K562 (cell line): ENCODE measurements around the gene RIMBP3C. TPM values are rescaled to one million over a fixed set of nuclear protein-coding genes. Genes with fewer than 3 reads are reported as not detected.

Experiments
- ADNP ChIP-seq: fragments of 200-800 bp; sonication (Bioruptor generic); IDR thresholded peaks from 2 replicates; pipeline ENCODE4 v1.6.1; 2016; ENCODE audit warnings: missing genetic modification characterization, missing compliant biosample characterization
- ATF3 ChIP-seq, 2 experiments: fragments of 450-650 bp in 1 of 2; sonication (generic) in 1 of 2; formaldehyde crosslinking in 1 of 2; IDR thresholded peaks in 1 of 2; conservative IDR thresholded peaks in 1 of 2; 2 replicates each; pipeline versions ENCODE4 v1.6.1 to v1.8.1; 2016 to 2023; ENCODE audit warnings: mild to moderate bottlenecking in 2 of 2, moderate library complexity in 2 of 2, inconsistent platforms in 1 of 2, missing genetic modification reagents in 1 of 2
- CBX3 ChIP-seq, 2 experiments: IDR thresholded peaks; 1 replicate in 1 of 2; 2 replicates in 1 of 2; pipeline ENCODE4 v1.6.1; 2012; ENCODE audit warnings: inconsistent platforms in 2 of 2, low read length in 2 of 2, borderline replicate concordance in 1 of 2, control low read depth in 1 of 2
- CC2D1A ChIP-seq: fragments of 450-650 bp; IDR thresholded peaks from 2 replicates; pipeline ENCODE4 v1.6.1; 2017; ENCODE audit warnings: mild to moderate bottlenecking
- HDAC1 ChIP-seq, 2 experiments: fragments of 450-650 bp; IDR thresholded peaks; 2 replicates each; pipeline ENCODE4 v1.6.1; 2016 to 2017; ENCODE audit warnings: inconsistent platforms in 1 of 2, mild to moderate bottlenecking in 1 of 2, moderate library complexity in 1 of 2
- HDAC6 ChIP-seq: IDR thresholded peaks from 2 replicates; pipeline ENCODE4 v1.6.1; 2012; ENCODE audit warnings: low read depth, mild to moderate bottlenecking, control low read depth, inconsistent platforms, low read length, moderate library complexity
- HOXB6 ChIP-seq: fragments of 250-450 bp; sonication (Bioruptor Pico); IDR thresholded peaks from 2 replicates; pipeline ENCODE4 v1.5.1; 2022; ENCODE audit warnings: mild to moderate bottlenecking, borderline replicate concordance
- ILK ChIP-seq: fragments of 450-650 bp; IDR thresholded peaks from 2 replicates; pipeline ENCODE4 v1.6.1; 2016; ENCODE audit warnings: missing genetic modification characterization, low read depth, mild to moderate bottlenecking, missing compliant biosample characterization, moderate library complexity, borderline replicate concordance
- KLF13 ChIP-seq: fragments of 450-650 bp; IDR thresholded peaks from 2 replicates; pipeline ENCODE4 v1.6.1; 2016; ENCODE audit warnings: missing genetic modification characterization, low read depth, mild to moderate bottlenecking, missing compliant biosample characterization, moderate library complexity, borderline replicate concordance
- MTF1 ChIP-seq: fragments of 250-450 bp; sonication (Bioruptor Pico); IDR thresholded peaks from 2 replicates; pipeline ENCODE4 v1.9.0; 2021; ENCODE audit warnings: moderate library complexity, mild to moderate bottlenecking, inconsistent platforms, borderline replicate concordance
- RAD21 ChIP-seq, 2 experiments: fragments of 250-450 bp in 1 of 2; fragments of 450-650 bp in 1 of 2; sonication (Bioruptor Pico) in 1 of 2; formaldehyde crosslinking in 1 of 2; IDR thresholded peaks in 1 of 2; conservative IDR thresholded peaks in 1 of 2; 2 replicates each; pipeline versions ENCODE4 v1.4.0 to v1.8.0; 2020 to 2022; ENCODE audit warnings: mild to moderate bottlenecking in 2 of 2, moderate library complexity in 1 of 2
- RFX7 ChIP-seq: fragments of 250-450 bp; sonication (Bioruptor Pico); IDR thresholded peaks from 2 replicates; pipeline ENCODE4 v1.5.1; 2021; ENCODE audit warnings: mild to moderate bottlenecking
- RHOXF2B ChIP-seq: fragments of 250-450 bp; sonication (Bioruptor Pico); conservative IDR thresholded peaks from 2 replicates; pipeline ENCODE4 v1.5.1; 2021
- SMAD1 ChIP-seq: fragments of 150-350 bp; IDR thresholded peaks from 2 replicates; pipeline ENCODE4 v1.6.1; 2014; ENCODE audit warnings: low read length, low read depth; ENCODE audit not compliant: partially characterized antibody
- SMARCE1 ChIP-seq: fragments of 450-650 bp; IDR thresholded peaks from 2 replicates; pipeline ENCODE4 v1.7.1; 2016; ENCODE audit warnings: mild to moderate bottlenecking
- SUPT5H ChIP-seq: fragments of 450-650 bp; IDR thresholded peaks from 2 replicates; pipeline ENCODE4 v1.6.1; 2016
- TAF7 ChIP-seq: fragments of 450-650 bp; IDR thresholded peaks from 2 replicates; pipeline ENCODE4 v1.6.1; 2016; ENCODE audit warnings: missing genetic modification characterization, missing compliant biosample characterization
- TAL1 ChIP-seq: fragments of 450-650 bp; IDR thresholded peaks from 2 replicates; pipeline ENCODE4 v1.6.1; 2016; ENCODE audit warnings: mild to moderate bottlenecking
- TEAD1 ChIP-seq, 2 experiments: fragments of 450-650 bp in 1 of 2; sonication (generic) in 1 of 2; formaldehyde crosslinking; IDR thresholded peaks; 2 replicates each; pipeline versions ENCODE4 v1.4.0 to v1.8.0; 2020 to 2022; ENCODE audit warnings: mild to moderate bottlenecking in 2 of 2, missing genetic modification reagents in 1 of 2
- ZFP30 ChIP-seq: fragments of 250-450 bp; sonication (Bioruptor Pico); IDR thresholded peaks from 2 replicates; pipeline ENCODE4 v1.8.0; 2022; ENCODE audit warnings: moderate library complexity, mild to moderate bottlenecking, inconsistent platforms, borderline replicate concordance
- ZNF174 ChIP-seq: fragments of 250-450 bp; sonication (Bioruptor Pico); IDR thresholded peaks from 2 replicates; pipeline ENCODE4 v1.4.0; 2020; ENCODE audit warnings: mild to moderate bottlenecking
- ZNF639 ChIP-seq, 2 experiments: fragments of 200-800 bp in 1 of 2; sonication (Bioruptor generic) in 1 of 2; sonication (generic) in 1 of 2; formaldehyde crosslinking in 1 of 2; IDR thresholded peaks in 1 of 2; conservative IDR thresholded peaks in 1 of 2; 2 replicates each; pipeline versions ENCODE4 v1.5.0 to v1.6.1; 2016 to 2020; ENCODE audit warnings: missing compliant biosample characterization in 1 of 2, missing genetic modification characterization in 1 of 2, missing genetic modification reagents in 1 of 2
- ZNF778 ChIP-seq: fragments of 450-650 bp; formaldehyde crosslinking; IDR thresholded peaks from 2 replicates; pipeline ENCODE4 v1.4.0; 2020; ENCODE audit warnings: mild to moderate bottlenecking, moderate library complexity
- polyA plus RNA-seq, 8 experiments: library from polyadenylated mRNA; depleted of rRNA in 4 of 8; stranded (reverse) in 5 of 8; unstranded in 3 of 8; fragments of >200 nt; fragmentation: Nextera tagmentation in 2 of 8; fragmentation: Illumina TruSeq in 1 of 8; extraction: Ambion mirVana in 2 of 8; extraction: Trizol in 1 of 8; gene quantifications; 2 replicates each; pipeline versions ENCODE4 v1.2.1 to v1.2.3, GENCODE V29; 2011 to 2014; ENCODE audit warnings: inconsistent platforms in 1 of 8, missing spikeins in 1 of 8
- total RNA-seq, 7 experiments: library from RNA; depleted of rRNA in 6 of 7; stranded (reverse); fragments of >200 nt in 6 of 7; fragmentation: Illumina TruSeq in 2 of 7; extraction: Trizol in 2 of 7; gene quantifications; 2 replicates each; pipeline versions ENCODE4 v1.2.1 to v1.2.3, GENCODE V29; 2011 to 2021; ENCODE audit warnings: low replicate concordance in 1 of 7
- TF ChIP-seq, protein P1 (sequence below): fragments of 450-650 bp; formaldehyde crosslinking; IDR thresholded peaks from 2 replicates; pipeline ENCODE4 v1.4.0; 2020; ENCODE audit warnings: mild to moderate bottlenecking, mixed read lengths
- TF ChIP-seq, protein P2 (sequence below): fragments of 450-650 bp; formaldehyde crosslinking; IDR thresholded peaks from 2 replicates; pipeline ENCODE4 v1.4.0; 2022; ENCODE audit warnings: missing genetic modification characterization

The RIMBP3C gene
- total and polyA plus RNA-seq, 9 of the 15 experiments (the other 6 are each of a cell fraction or from before 2014, with no cell fraction given): 0.09 to 0.98 (median 0.17) TPM; not detected in 2

- TF ChIP-seq ZNF639 (CRISPR knock-in tag; conservative IDR thresholded peaks at IDR 0.05 in 1 of 2, IDR thresholded peaks at IDR 0.05 in 1 of 2) (no peak), SMARCE1 (no peak), ADNP (no peak), HDAC6 (no peak), CC2D1A (no peak), SMAD1 (no peak), ZFP30 (CRISPR knock-in tag) (no peak), TAF7 (tag) (no peak), RFX7 (peak; percentile 87), ZNF778 (CRISPR knock-in tag) (no peak), KLF13 (no peak), ILK (tag) (no peak), HOXB6 (CRISPR knock-in tag) (0 out of 2 replicates have a peak, but pooled peaks have one; percentile 69), ATF3 (IDR thresholded peaks at IDR 0.05) (no peak), ATF3 (CRISPR knock-in tag; conservative IDR thresholded peaks at IDR 0.05) (no peak), HDAC1 (IDR thresholded peaks at IDR 0.05) (no peak), ZNF174 (CRISPR knock-in tag) (no peak), CBX3 (IDR thresholded peaks at IDR 0.05; ENCODE audit: borderline replicate concordance in 1 of 2, low read length in 2 of 2) (no peak), RHOXF2B (0 out of 2 replicates have a peak, but pooled peaks have one; percentile 34), TAL1 (no peak), SUPT5H (no peak), MTF1 (CRISPR knock-in tag) (no peak), TEAD1 (CRISPR knock-in tag; IDR thresholded peaks at IDR 0.05) (no peak), RAD21 (CRISPR knock-in tag; conservative IDR thresholded peaks at IDR 0.05 in 1 of 2, IDR thresholded peaks at IDR 0.05 in 1 of 2) (no peak)
- TF ChIP-seq, protein P1, sequence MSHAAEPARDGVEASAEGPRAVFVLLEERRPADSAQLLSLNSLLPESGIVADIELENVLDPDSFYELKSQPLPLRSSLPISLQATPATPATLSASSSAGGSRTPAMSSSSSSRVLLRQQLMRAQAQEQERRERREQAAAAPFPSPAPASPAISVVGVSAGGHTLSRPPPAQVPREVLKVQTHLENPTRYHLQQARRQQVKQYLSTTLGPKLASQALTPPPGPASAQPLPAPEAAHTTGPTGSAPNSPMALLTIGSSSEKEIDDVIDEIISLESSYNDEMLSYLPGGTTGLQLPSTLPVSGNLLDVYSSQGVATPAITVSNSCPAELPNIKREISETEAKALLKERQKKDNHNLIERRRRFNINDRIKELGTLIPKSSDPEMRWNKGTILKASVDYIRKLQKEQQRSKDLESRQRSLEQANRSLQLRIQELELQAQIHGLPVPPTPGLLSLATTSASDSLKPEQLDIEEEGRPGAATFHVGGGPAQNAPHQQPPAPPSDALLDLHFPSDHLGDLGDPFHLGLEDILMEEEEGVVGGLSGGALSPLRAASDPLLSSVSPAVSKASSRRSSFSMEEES (CRISPR knock-in tag): 0 out of 2 replicates have a peak, but pooled peaks have one; percentile 14
- TF ChIP-seq, protein P2, sequence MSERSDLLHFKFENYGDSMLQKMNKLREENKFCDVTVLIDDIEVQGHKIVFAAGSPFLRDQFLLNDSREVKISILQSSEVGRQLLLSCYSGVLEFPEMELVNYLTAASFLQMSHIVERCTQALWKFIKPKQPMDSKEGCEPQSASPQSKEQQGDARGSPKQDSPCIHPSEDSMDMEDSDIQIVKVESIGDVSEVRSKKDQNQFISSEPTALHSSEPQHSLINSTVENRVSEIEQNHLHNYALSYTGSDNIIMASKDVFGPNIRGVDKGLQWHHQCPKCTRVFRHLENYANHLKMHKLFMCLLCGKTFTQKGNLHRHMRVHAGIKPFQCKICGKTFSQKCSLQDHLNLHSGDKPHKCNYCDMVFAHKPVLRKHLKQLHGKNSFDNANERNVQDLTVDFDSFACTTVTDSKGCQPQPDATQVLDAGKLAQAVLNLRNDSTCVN (CRISPR knock-in tag): no peak
Measured at GRCh38 chr22:21571679-21572078, 20.4 kb upstream of the RIMBP3C start (continued).
